Dermis microvascular lymphatic vessel endothelial cell (primary cell): ENCODE results near the gene FASTKD2. TPM values are rescaled to one million over a fixed set of nuclear protein-coding genes. Genes with fewer than 3 reads are reported as not detected.

Source experiments
- DNase-seq, 2 donors: peaks; one replicate each; pipeline versions ENCODE4 v3.0.0 to v3.0.0-alpha.2; 2010; ENCODE audit warnings: low read depth in 2 of 2
- total RNA-seq: library from RNA; depleted of rRNA; stranded (reverse); fragments of >200 nt; gene quantifications from 2 replicates; pipeline ENCODE4 v1.2.1, GENCODE V29; 2014

Gene FASTKD2
- 27.6 and 31.6 TPM in 2 replicates for total RNA-seq

DNA sequence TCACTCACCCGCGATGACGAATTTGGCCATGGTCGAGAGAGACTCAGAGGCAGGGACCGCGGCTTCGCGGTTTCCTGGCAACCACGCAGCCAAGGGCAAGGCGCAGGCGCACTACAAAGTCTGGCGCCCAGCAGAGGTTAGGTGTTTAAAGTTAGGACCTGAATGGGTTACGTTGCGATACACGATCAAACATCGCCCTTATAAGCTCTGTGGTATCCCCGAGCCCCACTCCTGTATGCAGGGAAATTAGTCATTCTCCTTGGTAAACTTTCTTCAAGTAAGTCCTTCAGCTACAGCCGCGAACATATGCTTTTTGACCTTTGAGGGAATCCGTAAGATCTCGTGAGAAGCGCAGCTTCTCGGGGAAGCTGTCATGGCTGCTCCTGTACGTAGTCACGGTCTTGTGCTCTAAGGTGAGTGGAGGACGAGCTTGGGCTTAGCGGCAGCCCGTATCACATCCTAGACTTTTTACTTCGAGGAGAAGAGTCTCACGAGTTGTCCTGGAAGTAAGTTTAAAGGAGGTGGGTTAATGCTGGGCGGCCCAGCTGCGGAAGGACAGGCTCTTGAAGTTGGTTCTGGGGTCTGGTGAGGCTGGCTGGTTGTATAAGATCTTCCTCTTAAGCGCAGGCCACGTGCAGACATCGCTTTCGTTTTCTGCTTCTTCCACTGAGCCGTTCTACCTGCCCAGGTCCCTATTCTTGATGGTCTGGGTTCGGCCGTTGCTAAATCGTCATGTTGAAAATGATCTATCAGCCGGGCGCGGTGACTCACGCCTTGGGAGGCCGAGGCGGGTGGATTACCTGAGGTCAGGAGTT is at the start of gene FASTKD2, which contains the start of gene MDH1B:
TSS of gene FASTKD2 (plus strand) at position 365 of the 815 bp plus-strand sequence. CDS start 1,088 bp downstream, outside the sequence.
TSS of gene MDH1B (minus strand) at position 87 of the 815 bp plus-strand sequence. CDS start at position 30, 57 bp downstream.
- peak; percentile 91 to 95 for DNase-seq

DNA sequence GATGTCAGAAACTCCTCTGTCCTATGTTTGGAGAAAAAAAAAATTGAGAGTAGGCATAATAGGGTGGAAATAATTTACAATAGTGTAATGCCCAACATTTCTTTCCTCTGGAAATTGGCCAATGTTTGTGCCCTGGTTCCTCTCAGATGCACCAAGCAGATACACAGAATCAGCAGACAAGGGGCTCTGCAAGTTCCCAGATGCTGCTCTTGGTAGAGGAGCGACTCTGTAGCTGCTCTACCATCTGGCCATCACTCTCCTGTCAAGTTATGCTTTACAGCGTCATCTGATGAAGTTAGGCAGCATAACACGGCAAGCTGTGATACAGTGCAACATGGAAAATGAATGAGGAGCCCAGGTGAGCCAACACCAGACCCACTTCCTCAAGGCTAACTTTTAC is 48.8 kb upstream of the FASTKD2 start:
- DNase-seq, result no peak

DNA sequence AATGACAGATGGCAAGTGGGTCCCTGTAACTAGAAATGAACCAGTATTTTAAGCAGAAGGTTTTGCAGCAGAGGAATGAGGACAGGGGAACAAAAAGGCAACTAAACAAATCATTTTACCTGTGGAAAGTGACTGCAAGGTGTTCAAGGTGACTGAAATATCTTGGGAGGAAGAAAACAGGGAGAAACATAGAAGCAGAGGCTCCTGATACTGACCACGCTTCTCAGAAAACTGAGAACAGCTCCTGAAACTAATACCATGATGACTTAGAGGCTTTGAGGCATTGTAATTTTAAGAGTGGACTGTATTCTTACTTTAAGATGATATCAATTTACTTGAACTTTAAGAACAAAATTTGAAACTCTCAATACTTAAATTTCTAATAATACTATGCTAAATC is 47.1 kb upstream of the FASTKD2 start, which contains the start of gene DYTN:
TSS of gene DYTN (minus strand) at position 101 of the 400 bp plus-strand sequence. CDS start 117 bp downstream, outside the sequence.
- no peak for DNase-seq

DNA sequence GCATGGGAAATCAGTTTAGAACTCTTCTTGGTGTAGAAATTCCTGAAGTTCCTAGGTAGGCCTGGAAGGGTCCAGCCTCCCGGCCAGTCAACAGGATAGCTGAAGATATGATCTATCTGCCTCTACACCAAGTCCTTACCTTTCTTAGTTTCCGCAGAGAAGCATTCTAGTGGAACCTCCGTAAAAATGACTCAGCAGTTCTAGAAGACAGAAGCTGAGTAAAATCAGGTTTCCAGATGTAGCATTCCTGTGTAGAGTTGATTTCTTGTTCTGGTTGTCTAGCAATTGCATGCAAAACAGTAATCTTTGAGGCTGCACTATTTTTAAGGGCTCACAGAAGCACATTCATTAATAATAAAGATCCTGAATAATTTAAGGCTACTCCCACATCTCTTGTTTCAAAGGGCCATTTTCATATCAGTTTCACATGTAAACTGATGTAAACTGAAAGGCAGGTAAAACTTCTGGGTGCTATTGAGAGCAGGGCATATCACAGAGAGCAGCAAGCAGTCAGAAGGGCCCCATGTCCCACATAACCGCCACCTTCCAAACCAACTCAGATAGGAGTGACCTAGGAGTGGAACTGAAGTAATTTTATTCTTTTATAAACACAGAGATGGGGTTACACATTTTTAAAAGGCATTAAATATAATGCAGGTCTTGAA is 44.0 kb upstream of the FASTKD2 start:
- no peak for DNase-seq

DNA sequence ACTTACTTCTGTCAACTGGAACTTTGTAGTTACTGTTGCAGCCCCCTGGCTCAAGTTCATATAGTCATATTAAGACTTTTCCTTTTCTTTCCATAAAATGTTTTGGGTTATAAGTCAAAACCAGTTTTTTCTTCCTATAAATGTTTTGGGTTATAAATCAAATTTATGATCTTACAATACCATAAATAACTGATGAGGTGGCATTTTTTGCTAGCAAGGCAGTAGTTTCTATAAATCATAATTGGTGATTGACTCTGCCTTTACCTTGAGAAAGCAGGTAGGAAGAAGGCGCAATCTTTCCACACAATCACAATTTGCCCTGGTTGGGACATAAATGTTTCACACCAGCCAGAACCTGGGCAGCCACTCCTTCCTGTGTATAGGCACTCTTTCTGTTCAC is 42.1 kb upstream of the FASTKD2 start:
- no peak for DNase-seq

DNA sequence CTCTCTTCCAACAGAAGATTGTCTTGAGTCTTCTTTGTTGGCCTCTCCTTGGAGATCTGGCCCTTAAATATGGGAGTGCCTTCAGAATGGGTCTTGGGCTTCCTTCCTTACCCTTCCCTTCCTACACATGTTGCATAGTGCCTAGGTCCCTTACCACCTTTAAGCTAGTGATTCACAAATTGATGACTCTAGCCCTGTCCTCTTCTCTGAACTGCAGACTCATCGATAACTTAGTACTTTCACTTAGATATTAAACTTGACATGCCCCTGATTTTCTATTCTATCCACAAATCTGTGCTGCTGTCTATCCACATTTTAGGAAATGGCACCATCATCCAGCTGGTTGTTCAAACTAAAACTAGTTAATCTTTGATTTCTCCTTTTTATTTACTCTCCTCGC is 38.1 kb upstream of the FASTKD2 start:
- no peak for DNase-seq

DNA sequence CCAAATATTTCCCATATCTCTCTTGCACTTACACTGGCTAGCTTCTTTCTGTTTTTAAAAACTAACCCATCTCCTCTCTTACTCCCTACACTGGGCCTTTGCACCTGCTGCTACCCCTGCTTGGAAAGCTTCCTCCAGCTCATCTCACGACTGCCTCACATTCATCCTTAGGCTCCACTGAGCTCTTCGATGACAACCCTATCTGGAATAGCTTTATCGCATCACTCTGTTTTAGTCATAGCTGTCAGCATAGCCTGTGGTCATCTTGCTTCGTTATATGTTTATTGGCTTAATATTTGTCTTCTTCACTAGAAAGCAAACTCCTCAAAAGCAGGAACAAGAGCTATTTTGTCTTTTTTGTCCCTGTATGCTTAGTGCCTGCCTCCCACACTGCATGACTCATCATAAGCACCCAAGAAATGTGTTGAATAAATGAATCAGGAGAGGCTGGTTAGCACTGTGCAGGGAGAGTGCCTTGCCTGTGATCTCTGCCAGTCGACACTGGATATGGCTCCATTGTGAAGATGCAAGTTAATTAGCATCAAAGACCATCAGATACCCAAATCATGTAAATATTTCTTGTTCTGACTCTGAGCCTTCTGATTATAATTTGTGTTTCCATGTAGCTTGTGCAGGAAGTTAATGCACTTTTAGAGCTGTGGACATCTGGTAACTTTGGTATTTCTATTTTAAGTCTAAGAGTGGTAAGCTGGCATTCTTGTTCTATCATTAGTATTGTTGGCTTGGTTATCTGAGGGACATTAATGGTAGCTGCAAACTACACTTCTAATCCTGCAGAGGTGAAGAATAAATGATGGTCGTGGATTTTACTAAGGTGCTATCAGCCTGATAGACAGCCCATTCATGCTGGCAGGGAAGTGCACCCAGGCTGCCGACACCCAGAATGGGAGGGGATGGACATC is 36.9 kb upstream of the FASTKD2 start:
- DNase-seq, result no peak

DNA sequence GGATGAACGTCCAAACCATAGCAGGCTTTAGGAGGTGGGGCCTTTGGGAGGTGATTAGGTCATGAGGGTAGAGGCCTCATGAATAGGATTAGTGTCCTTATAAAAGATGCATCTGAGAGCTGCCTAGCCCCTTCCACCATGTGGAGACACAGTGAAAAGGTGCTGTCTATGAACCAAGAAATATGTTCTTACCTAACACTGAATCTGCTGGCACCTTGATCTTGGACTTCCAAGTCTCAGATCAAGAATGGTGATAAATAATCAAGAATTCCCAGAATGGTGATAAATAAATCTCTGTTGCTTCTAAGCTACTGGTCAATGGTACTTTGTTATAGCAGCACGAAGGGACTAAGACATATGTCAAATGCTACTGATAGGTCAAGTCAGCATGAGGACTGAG is 32.1 kb upstream of the FASTKD2 start:
- DNase-seq, result no peak

DNA sequence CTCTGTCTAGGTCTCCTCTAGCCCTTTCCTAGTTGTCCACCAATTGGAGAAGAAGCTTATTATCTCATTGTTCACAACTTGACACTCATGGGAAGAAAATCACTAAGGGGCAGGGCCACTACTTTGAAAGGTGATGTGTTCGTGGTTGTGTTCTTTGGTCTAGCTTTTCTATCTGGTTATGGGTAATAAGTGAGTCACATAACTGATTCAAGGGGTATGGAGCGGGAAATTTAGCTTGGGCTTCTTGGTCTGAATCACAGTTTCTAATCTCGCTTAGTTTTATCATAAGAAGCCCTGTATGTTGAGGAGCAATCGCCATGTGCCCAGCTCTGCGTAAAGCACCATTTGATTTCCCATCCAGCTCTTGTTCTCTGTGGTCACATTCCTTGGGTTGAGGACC is 28.5 kb upstream of the FASTKD2 start:
- DNase-seq, result no peak

DNA sequence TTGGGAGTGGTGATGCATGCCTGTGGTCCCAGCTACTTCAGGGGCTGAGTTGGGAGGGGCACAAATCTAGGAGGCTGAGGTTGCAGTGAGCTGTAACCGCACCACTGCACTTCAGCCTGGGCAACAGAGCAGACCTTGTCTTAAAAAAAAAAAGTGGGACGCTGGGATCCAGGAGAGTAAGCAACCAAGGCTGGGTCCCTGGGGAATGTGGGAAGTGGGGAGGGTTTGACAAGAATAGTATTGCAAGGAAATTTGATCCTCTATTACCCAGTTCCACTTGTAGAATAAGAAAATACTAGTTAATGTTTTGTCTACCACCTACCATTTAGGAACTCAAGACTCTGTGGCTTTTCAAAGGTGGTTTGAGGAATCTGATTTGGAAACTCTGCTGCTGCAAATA is 26.1 kb upstream of the FASTKD2 start:
- DNase-seq, result no peak

DNA sequence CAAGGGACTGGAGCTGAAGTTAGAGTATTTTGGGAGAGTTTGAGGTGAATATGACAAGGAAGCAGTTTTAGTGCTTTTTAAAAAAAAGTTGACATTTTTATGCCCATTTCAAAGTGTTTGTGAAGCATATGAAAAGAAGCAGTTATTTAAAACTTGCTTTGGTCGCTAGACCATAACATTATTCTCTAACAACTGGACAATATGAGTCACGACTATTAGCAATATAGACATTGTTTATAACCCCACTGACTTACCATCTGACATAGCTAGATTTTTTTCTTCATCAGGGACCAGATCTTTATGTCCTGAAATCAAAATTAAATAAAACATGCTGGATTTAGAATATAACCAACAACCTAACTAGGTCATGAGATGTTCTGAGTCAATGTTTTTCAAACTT is 24.6 kb upstream of the FASTKD2 start:
- no peak for DNase-seq

DNA sequence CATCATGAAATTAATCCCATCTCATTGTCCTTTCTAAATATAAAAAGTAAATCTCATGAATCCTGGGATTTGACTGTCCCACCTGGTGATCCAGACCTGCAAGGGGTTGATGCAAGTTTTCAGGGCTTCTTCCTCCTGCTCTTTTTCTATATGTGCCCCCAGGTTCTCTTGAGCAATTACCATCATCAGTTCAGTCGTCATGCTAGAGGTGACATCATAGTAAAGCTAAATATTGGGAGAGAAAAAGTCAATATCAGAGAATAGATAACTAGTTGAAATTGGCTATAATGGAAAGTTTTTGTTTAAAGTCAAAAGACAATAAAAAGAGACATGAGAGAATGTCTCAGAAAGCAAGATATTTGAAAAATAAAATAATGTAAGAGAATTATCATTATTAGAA is 8.6 kb upstream of the FASTKD2 start:
- DNase-seq, result no peak

DNA sequence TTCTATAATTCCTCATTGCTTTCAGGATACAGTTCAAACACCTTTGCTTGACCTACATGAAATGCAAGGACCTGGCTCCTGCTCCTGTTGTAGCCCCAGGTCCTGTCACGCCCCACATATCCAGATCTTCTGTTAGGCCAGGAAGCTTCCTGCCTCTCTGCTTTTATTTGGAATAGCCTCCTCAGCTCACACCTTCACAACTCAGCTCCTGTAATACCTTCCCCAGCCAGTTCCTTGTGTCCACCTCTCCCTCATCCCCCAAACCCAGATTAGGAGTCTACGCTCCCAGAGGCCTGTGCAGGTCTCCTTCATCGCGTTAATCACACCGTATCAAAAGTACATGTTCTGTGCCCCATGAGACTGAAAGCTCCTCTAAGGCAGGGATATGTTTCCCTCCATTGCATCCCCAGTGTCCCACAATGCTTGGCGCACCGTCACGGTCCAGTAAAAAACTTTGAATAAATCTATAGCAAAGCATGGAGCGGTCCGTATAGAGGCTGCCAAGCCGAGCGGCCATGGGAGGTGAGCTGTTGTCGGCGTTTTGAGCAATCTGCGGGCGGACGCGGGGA is 649 bp upstream of the FASTKD2 start:
- no peak for DNase-seq

DNA sequence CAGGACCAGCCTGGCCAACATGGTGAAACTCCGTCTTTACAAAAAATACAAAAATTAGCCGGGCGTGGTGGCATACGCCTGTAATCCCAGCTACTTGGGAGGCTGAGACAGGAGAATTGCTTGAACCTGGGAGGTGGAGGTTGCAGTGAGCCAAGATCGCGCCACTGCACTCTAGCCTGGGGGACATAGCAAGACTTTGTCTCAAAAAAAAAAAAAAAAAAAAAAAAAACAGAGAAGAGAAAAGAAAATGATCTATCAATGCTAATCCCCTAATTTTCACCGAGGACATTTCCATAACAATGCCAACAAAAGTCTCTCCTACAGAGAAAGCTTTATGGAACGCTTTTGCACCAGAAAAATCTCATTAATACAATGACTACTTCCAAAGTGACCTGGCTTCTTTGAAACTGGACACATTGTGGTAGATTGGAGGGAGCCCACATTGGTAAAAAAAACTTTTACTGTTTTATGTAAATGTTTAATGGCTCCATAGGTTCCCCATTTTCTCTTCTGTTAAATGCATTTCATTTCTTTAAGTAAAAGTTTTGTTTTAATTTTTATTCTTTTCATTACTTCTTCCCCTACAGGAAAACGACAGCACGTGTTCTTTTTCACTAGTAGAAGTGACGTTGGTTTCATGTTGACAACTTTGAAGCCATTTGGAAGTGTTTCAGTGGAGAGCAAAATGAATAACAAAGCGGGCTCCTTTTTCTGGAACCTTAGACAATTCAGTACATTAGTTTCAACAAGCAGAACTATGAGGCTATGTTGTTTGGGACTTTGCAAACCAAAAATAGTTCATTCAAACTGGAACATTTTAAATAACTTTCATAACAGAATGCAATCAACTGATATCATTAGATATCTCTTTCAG is 888 bp downstream of the FASTKD2 start:
- DNase-seq, result no peak

DNA sequence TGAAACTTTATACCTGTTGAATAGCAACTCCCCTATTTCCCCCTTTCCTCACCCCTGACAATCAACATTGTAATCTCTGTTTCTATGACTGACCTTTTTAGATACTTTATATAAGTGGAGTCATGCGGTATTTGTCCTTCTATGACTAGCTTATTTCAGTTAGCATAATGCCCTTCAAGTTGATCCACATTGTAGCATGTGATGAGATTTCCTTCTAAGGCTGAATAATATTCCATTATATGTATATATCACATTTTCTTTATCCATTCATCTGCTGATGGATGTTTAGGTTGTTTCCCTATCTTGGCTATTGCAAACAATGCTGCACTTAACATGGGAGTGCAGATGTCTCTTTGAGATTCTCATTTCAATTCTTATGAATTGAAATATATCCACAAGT is 9.5 kb downstream of the FASTKD2 start:
- no peak for DNase-seq

DNA sequence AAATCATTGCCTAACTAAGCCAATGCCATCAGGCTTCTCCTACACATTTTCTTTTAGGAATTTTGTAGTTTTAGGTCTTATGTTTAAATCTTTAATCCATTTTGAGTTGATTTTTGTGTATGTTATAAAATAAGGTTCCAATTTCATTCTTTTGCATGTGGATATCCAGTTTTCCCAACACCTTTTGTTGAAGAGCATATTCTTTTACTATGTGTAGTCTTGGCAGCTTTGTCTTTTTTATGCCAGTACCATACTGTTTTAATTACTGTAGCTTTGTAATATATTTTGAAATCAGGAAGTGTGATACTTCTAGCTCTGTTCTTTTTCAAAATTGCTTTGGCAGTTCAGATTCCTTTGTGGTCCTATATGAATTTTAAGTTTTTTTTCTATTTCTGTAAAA is 11.0 kb downstream of the FASTKD2 start:
- DNase-seq, result no peak

DNA sequence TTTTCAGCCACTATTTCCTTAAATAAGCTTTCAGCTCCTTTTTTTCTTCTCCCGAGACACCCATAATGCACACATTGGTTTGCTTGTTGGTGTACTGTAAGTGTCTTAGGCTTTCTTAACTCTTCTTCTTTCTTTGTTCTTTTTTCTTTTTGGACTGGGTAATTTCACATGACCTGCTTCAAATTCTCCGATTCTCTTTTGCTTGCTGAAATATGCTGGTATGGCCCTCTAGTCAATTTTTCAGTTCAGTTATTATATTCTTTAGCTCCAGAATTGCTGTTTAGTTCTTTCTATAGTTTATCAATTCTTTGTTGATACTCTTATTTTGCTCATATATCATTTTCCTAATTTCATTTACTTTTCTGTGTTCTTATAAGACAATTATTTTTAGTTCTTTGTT is 15.3 kb downstream of the FASTKD2 start:
- no peak for DNase-seq

DNA sequence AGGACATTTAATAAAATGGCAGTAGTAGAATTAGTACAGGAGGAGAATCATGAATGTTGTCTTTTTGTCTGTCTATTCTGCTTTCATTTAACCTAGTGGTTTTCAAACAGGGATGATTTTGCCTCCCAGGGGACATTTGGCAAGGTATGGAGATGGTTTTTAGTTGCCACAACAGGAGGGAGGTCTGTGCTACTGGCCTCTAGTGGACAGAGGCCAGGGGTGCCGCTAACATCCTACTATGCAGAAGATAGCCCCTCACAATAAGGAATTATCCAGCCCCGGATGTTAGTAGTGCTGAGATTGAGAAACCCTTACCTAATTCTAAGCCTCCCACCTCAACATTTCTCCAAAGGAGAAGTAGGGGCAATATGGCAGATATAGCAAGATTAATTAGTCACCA is 18.3 kb downstream of the FASTKD2 start:
- peak in 1 of 2 donors; percentile 7 for DNase-seq

DNA sequence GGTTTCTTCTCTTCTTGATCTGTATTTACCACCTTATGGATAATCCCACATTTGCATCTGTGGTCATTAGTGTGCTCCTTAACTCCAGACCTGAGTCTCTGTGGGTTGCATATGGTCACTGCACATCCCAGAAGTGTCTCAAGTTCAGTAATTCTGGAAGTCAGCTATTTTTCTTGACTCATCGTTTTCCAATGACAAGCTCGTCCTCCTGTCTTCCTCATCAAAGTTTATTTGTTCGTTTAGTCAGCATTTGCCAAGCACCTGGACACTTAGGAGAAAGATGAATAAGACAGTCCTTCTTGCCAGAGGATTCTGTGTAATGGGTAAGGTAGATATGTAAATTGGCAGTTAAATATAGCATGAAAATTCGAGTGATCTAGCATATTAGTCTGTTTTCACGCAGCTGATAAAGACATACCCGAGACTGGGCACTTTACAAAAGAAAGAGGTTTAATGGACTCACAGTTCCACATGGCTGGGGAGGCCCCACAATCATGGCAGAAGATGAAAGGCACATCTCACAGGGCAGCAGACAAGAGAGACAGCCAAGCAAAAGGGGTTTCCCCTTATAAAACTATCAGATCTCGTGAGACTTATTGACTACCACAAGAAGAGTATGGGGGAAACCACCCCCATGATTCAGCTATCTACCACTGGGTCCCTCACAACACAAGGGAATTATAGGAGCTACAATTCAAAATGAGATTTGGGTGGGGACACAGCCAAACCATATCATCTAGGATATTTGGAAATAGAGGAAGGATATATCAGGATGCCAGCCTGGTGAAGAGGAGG is 19.4 kb downstream of the FASTKD2 start:
- DNase-seq, result no peak
